ENCODE data around the gene RPS21. TPM values are rescaled to one million over a fixed set of nuclear protein-coding genes. Genes with fewer than 3 reads are reported as not detected.

Gene RPS21
- total RNA-seq, 6 experiments from 2014 or later = 1,061 to 1,388 (median 1,229) TPM

DNA sequence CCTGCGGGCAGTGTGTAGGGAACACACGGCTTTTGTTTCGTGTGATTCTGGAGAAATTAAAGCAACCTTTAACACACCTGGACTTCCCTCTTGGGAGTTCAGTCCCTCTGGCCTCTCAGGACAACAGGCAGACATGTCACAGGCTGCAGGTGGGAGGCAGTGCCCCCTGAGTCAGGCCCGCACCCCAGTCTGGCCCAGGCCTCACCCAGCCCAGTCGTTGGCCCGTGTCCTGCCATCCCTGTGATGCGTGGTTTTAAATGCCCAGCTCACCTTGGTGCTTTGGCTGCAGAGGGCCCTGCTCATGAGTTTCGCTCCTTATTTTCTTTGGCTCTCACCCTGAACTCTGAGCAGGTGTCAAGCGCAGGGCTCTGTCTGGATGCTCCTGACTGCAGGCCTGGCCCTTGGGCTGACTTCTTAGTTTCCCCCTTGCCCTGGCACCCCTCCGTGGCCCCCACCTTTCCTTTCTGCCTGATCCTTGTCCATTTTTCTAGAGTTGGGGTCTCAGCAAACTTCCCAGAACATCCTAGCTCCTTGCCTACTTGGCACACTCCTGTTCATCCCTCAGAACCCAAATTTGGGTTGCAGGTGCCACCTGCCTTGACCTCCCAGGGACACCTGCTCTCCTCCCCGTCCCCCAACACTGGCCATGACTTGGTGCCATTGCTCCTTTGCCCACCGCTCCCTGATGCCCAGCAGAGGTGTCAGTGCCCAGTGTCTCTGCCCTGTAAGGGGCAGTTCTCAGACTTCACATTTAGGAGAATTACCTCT lies 22.4 kb downstream of the RPS21 start:
- Mint-ChIP-seq H3K9me3 (no peaks in the 10 kb centered on the region), H3K36me3 (ENCODE audit: low read depth) (no peaks in the 10 kb centered on the region), H3K4me3 (no peak overlapping the region), H3K4me1 (ENCODE audit: low read depth) (peaks cover 11% of the 10 kb centered on the region), H3K27me3 (ENCODE audit: insufficient read depth) (peaks cover 2% of the 10 kb centered on the region), H3K27ac (no peak overlapping the region)
- DNase-seq = no peak
- no peak for TF ChIP-seq CTCF (IDR thresholded peaks at IDR 0.05)

DNA sequence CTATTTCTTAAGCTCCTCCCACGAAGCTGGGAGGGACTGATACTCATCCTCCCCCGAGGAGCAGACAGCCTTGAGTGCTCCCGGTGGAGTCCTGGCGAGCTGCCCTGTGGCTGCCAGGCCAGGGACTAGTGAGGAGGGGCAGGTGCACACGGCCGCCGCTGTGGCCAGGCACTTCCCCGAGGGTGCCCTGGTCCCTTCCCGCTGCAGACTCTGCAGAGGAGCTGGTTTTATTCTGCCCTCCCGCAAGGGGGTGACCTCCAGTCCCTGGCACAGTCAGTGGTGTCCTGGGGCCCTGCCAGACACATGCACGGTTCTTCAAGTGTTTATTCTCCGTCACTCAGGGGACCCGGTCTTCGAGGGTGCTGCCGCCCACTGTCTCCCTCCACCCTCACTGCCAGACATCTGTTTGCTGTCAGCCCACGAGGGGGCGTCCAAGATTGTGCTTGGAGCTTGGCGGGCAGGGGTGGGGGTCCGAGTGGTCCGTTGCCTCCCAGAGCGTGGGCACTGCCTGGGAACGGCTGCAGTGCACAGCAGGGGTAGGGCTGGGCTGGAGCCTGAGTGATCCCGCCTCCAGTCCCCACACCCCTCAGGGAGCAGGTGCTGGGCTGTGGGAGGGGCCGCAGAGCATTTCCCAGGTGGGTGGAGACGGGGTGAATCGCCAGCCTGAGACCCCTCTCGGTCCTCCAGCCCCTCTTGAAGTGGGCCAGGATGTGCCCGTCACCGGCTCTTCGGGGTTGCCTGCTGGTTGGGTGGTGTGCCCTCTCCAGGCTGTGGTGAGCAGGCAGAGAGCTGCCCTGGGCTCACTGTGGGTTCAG lies 23.2 kb downstream of the RPS21 start:
- no peaks in the 10 kb centered on the region for H3K9me3 Mint-ChIP-seq
- H3K27ac Mint-ChIP-seq = no peak overlapping the region
- peaks cover 3% of the 10 kb centered on the region for H3K27me3 Mint-ChIP-seq (ENCODE audit: insufficient read depth)
- no peak overlapping the region for H3K4me3 Mint-ChIP-seq
- TF ChIP-seq CTCF (IDR thresholded peaks at IDR 0.05) = peak; percentile 78
- DNase-seq = peak; percentile 15
- peaks cover 10% of the 10 kb centered on the region for H3K4me1 Mint-ChIP-seq (ENCODE audit: low read depth)
- no peaks in the 10 kb centered on the region for H3K36me3 Mint-ChIP-seq (ENCODE audit: low read depth)

DNA sequence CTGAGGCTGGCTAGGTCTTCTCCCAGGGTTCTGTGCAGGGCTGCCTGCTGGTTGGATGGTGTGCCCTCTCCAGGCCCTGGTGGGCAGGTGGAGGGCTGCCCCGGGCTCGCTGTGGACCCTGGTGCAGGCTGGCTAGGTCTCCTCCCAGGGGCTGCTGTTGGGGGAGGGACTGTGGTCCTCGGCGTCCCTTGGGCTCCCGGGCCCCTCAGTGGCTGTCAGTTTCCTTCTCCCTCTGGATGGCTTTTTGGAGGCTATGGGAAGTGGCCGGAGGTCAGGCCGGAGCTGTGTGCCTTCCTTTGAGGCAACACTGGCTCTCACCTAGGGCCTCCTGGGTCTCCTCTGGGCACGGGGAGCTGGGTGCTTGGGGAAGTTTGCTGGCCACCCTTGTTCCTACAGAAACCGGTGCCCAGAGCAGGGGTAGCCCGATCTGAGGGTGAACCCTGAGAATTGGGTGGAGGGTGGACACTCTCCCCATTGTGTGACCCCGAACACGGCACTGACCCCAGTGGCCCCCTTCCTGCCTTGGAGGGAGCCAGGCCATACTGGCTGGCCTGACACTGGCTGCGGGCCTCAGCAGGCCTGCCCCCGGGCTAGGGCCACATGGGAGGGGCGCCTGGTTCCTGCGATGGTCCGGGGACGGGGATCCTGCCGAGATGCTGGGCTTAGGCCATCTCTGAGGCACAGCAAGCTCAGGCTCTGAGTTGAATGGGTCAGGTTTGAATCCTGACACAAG lies 24.0 kb downstream of the RPS21 start:
- Mint-ChIP-seq H3K9me3 (no peaks in the 10 kb centered on the region), H3K4me3 (no peak overlapping the region), H3K27me3 (ENCODE audit: insufficient read depth) (peaks cover 3% of the 10 kb centered on the region), H3K4me1 (ENCODE audit: low read depth) (peaks cover 4% of the 10 kb centered on the region; the same call in 1 of the 2 replicates), H3K36me3 (ENCODE audit: low read depth) (no peaks in the 10 kb centered on the region), H3K27ac (no peak overlapping the region)
- no peak for TF ChIP-seq CTCF (IDR thresholded peaks at IDR 0.05)
- DNase-seq = no peak

- Mint-ChIP-seq H3K4me3 (no peak overlapping the region), H3K27ac (no peak overlapping the region), H3K4me1 (ENCODE audit: low read depth) (no peaks in the 10 kb centered on the region), H3K27me3 (ENCODE audit: insufficient read depth) (peaks cover 3% of the 10 kb centered on the region), H3K36me3 (ENCODE audit: low read depth) (no peaks in the 10 kb centered on the region), H3K9me3 (no peaks in the 10 kb centered on the region)
- DNase-seq = no peak
- no peak for TF ChIP-seq CTCF (IDR thresholded peaks at IDR 0.05)
Measured at GRCh38 chr20:62411479-62412193, 24.7 kb downstream of the RPS21 start.
